ENCODE results near the gene CBLB. TPM values are rescaled to one million over a fixed set of nuclear protein-coding genes. Genes with fewer than 3 reads are reported as not detected.

Gene CBLB
- total and polyA plus RNA-seq, 9 of the 15 experiments (the other 6 are each of a cell fraction or from before 2014, with no cell fraction given), result 1.8 to 8.1 (median 5.3) TPM

GRCh38 chr3:105883798-105884377, 15.1 kb upstream of the CBLB start:
- no peak for FAIRE-seq
- no peaks in the 10 kb centered on the region for H3K79me2 ChIP-seq (ENCODE audit: control insufficient read depth, insufficient read depth, low read length)
- TF ChIP-seq ID3 (CRISPR knock-in tag; IDR thresholded peaks at IDR 0.05), result no peak
- TF ChIP-seq ID3 (tag; IDR thresholded peaks at IDR 0.05), result no peak
- TF ChIP-seq TARDBP (IDR thresholded peaks at IDR 0.05), result no peak
- TF ChIP-seq ZBTB40 (IDR thresholded peaks at IDR 0.05), result peak; percentile 62
- TF ChIP-seq ZBTB40 (CRISPR knock-in tag; IDR thresholded peaks at IDR 0.05), result no peak
- 22% methylated on average over 1 of the region's 1 CpG for WGBS (ENCODE audit: insufficient coverage, low coverage, missing lambda C conversion rate)
- H2AFZ ChIP-seq (ENCODE audit: low read depth, low read length), result 0 out of 2 replicates have a peak overlapping the region, but pooled peaks have one; percentile 94
- H3K36me3 ChIP-seq (ENCODE audit: control insufficient read depth, insufficient read depth, low read length), result no peaks in the 10 kb centered on the region
- ATAC-seq, result no peak
- DNase-seq (ENCODE audit: extremely low read depth in 1 of 4, low spot score in 3 of 4), result no peak
- no peak overlapping the region for H3K9ac ChIP-seq (ENCODE audit: insufficient read depth in 1 of 2, low read depth in 2 of 2, low read length in 2 of 2)
- intact Hi-C loops (cut with micrococcal nuclease), result no loop called here
- no peak overlapping the region for H3K27ac ChIP-seq (ENCODE audit: extremely low read depth, low read depth, low read length)
- POLR2A ChIA-PET, result no interaction called here
- H3K9me3 ChIP-seq (replicated peaks; ENCODE audit: control insufficient read depth, insufficient read depth, low read depth, low read length), result no peaks in the 10 kb centered on the region
- no peak overlapping the region for H3K4me2 ChIP-seq (ENCODE audit: insufficient read depth, low read length)
- BruUV-seq (replicated peaks), result no TSS peak
- no peaks in the 10 kb centered on the region for H4K20me1 ChIP-seq (replicated peaks; ENCODE audit: control insufficient read depth, insufficient read depth, low read length)
- CTCF ChIA-PET (ENCODE audit: low intra/inter-chr PET ratio), result no interaction called here
- H3K9me1 ChIP-seq (ENCODE audit: control insufficient read depth, insufficient read depth, low read length), result no peaks in the 10 kb centered on the region
- no peaks in the 10 kb centered on the region for H3K27me3 ChIP-seq (ENCODE audit: control insufficient read depth in 2 of 2, insufficient read depth in 2 of 2, low read length in 2 of 2)
- in situ Hi-C loops (cut with MboI), result no loop called here
- peaks cover 0 to 2% of the 10 kb centered on the region in 2 experiments; a peak in 1 of 5 replicates for H3K4me1 ChIP-seq (replicated peaks in 1 of 2; ENCODE audit: control insufficient read depth in 2 of 2, insufficient read depth in 2 of 2, low read length in 2 of 2)
- H3K4me3 ChIP-seq, result no peak overlapping the region

Measured in K562 (cell line).